Ovary (tissue), 3 donors: ENCODE measurements around the gene MALRD1.

Source experiments
- EP300 ChIP-seq: sonication (generic); formaldehyde crosslinking; IDR thresholded peaks from one replicate; pipeline ENCODE4 v1.6.1; 2017; ENCODE audit warnings: antibody characterized with exemption
- POLR2A ChIP-seq: fragments of 450-650 bp; IDR thresholded peaks from one replicate; pipeline ENCODE4 v1.6.1; 2017; ENCODE audit warnings: antibody characterized with exemption, mild to moderate bottlenecking, moderate library complexity
- TF ChIP-seq, protein P1 (sequence below), 3 donors: fragments of 450-650 bp in 2 of 3; fragments of 200-600 bp in 1 of 3; IDR thresholded peaks; one replicate each; pipeline versions ENCODE4 v1.5.1 to v1.8.0; 2016 to 2022; ENCODE audit warnings: antibody characterized with exemption in 3 of 3, mild to moderate bottlenecking in 1 of 3
- donor health status: DM: no; HTN: no; CAD: no.

GRCh38 chr10:19021162-19021561, 27.4 kb upstream of the MALRD1 start:
- TF ChIP-seq, protein P1, sequence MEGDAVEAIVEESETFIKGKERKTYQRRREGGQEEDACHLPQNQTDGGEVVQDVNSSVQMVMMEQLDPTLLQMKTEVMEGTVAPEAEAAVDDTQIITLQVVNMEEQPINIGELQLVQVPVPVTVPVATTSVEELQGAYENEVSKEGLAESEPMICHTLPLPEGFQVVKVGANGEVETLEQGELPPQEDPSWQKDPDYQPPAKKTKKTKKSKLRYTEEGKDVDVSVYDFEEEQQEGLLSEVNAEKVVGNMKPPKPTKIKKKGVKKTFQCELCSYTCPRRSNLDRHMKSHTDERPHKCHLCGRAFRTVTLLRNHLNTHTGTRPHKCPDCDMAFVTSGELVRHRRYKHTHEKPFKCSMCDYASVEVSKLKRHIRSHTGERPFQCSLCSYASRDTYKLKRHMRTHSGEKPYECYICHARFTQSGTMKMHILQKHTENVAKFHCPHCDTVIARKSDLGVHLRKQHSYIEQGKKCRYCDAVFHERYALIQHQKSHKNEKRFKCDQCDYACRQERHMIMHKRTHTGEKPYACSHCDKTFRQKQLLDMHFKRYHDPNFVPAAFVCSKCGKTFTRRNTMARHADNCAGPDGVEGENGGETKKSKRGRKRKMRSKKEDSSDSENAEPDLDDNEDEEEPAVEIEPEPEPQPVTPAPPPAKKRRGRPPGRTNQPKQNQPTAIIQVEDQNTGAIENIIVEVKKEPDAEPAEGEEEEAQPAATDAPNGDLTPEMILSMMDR (IDR thresholded peaks at IDR 0.05) = no peak
- TF ChIP-seq EP300 = no peak
- TF ChIP-seq POLR2A = no peak
